Mesenchymal stem cell (in vitro differentiated cells and primary cell): Measurements from ENCODE around the gene CREB1.

Experiments used
- DNase-seq: peaks from one replicate; pipeline ENCODE4 v3.0.0-alpha.2; 2013
- H2AFZ ChIP-seq: one replicate; pipeline ENCODE4 v1.6.1; 2013; ENCODE audit warnings: low read depth, mild to moderate bottlenecking, control low read depth, inconsistent platforms, low read length, moderate library complexity
- H2AK5ac ChIP-seq: 2 replicates; pipeline ENCODE4 v1.6.1; 2013; ENCODE audit warnings: low read length, moderate library complexity, mild to moderate bottlenecking, inconsistent platforms; ENCODE audit not compliant: severe bottlenecking
- H2BK120ac ChIP-seq: one replicate; pipeline ENCODE4 v1.6.1; 2013; ENCODE audit warnings: low read depth, mild to moderate bottlenecking, inconsistent platforms, low read length, moderate library complexity
- H2BK12ac ChIP-seq, 2 experiments: one replicate each; pipeline ENCODE4 v1.6.1; 2013; ENCODE audit warnings: inconsistent platforms in 2 of 2, low read length in 2 of 2, mild to moderate bottlenecking in 2 of 2, moderate library complexity in 2 of 2, control low read depth in 1 of 2
- H2BK15ac ChIP-seq: one replicate; pipeline ENCODE4 v1.6.1; 2013; ENCODE audit warnings: mild to moderate bottlenecking, low read depth, inconsistent platforms; ENCODE audit not compliant: poor library complexity, severe bottlenecking
- H2BK5ac ChIP-seq: 2 replicates; pipeline ENCODE4 v1.6.1; 2013; ENCODE audit warnings: low read depth, mild to moderate bottlenecking, low read length, control low read depth, inconsistent platforms; ENCODE audit not compliant: poor library complexity, severe bottlenecking
- H3K14ac ChIP-seq, 2 experiments: one replicate each; pipeline ENCODE4 v1.6.1; 2013; ENCODE audit warnings: inconsistent platforms in 2 of 2, low read length in 2 of 2, control low read depth in 1 of 2, mild to moderate bottlenecking in 1 of 2, moderate library complexity in 1 of 2
- H3K18ac ChIP-seq, 2 experiments: one replicate each; pipeline ENCODE4 v1.6.1; 2013; ENCODE audit warnings: inconsistent platforms in 2 of 2, low read length in 2 of 2, control low read depth in 1 of 2, low read depth in 1 of 2, mild to moderate bottlenecking in 1 of 2
- H3K23ac ChIP-seq, 2 experiments: one replicate each; pipeline ENCODE4 v1.6.1; 2013; ENCODE audit warnings: inconsistent platforms in 2 of 2, low read length in 2 of 2, mild to moderate bottlenecking in 2 of 2, moderate library complexity in 2 of 2, control low read depth in 1 of 2
- H3K27ac ChIP-seq: 2 replicates; pipeline ENCODE4 v1.5.1; 2013; ENCODE audit warnings: mild to moderate bottlenecking, moderate library complexity, low read length, control low read depth, inconsistent platforms; ENCODE audit not compliant: poor library complexity, severe bottlenecking
- H3K27me3 ChIP-seq, 2 experiments: 2 replicates each; pipeline versions ENCODE4 v1.6.1 to v1.7.0; 2013; ENCODE audit warnings: low read length in 2 of 2, mild to moderate bottlenecking in 2 of 2, moderate library complexity in 2 of 2, control low read depth in 1 of 2, inconsistent platforms in 1 of 2; ENCODE audit not compliant: control insufficient read depth in 1 of 2, insufficient read depth in 1 of 2
- H3K36me3 ChIP-seq, 2 experiments: 2 replicates each; pipeline versions ENCODE4 v1.6.1 to v1.7.0; 2013; ENCODE audit warnings: low read length in 2 of 2, control low read depth in 1 of 2, inconsistent platforms in 1 of 2, low read depth in 1 of 2, mild to moderate bottlenecking in 1 of 2; ENCODE audit not compliant: insufficient read depth in 2 of 2, control insufficient read depth in 1 of 2
- H3K4ac ChIP-seq, 2 experiments: one replicate each; pipeline ENCODE4 v1.6.1; 2013; ENCODE audit warnings: inconsistent platforms in 2 of 2, low read length in 2 of 2, mild to moderate bottlenecking in 2 of 2, moderate library complexity in 2 of 2, control low read depth in 1 of 2, low read depth in 1 of 2
- H3K4me1 ChIP-seq: 2 replicates; pipeline ENCODE4 v1.6.1; 2013; ENCODE audit warnings: low read depth, low read length, control low read depth; ENCODE audit not compliant: control insufficient read depth, insufficient read depth
- H3K4me2 ChIP-seq: 2 replicates; pipeline ENCODE4 v1.6.1; 2013; ENCODE audit warnings: low read length, mild to moderate bottlenecking, inconsistent platforms; ENCODE audit not compliant: poor library complexity, severe bottlenecking
- H3K4me3 ChIP-seq, 2 experiments: 2 replicates each; pipeline versions ENCODE4 v1.5.1 to v1.7.0; 2013; ENCODE audit warnings: low read length in 2 of 2, mild to moderate bottlenecking in 2 of 2, control low read depth in 1 of 2, low read depth in 1 of 2; ENCODE audit not compliant: insufficient read depth in 1 of 2
- H3K79me1 ChIP-seq: replicated peaks from 2 replicates; pipeline ENCODE4 v1.6.1; 2013; ENCODE audit warnings: mild to moderate bottlenecking, control low read depth, low read length, inconsistent platforms; ENCODE audit not compliant: poor library complexity, severe bottlenecking
- H3K9ac ChIP-seq: 2 replicates; pipeline ENCODE4 v1.7.0; 2013; ENCODE audit warnings: mild to moderate bottlenecking, low read length, moderate library complexity
- H3K9me3 ChIP-seq: 2 replicates; pipeline ENCODE4 v1.7.0; 2013; ENCODE audit warnings: mild to moderate bottlenecking, low read length; ENCODE audit not compliant: control insufficient read depth
- H4K8ac ChIP-seq: one replicate; pipeline ENCODE4 v1.6.1; 2013; ENCODE audit warnings: inconsistent platforms, mild to moderate bottlenecking, low read length, moderate library complexity
- H4K91ac ChIP-seq: one replicate; pipeline ENCODE4 v1.6.1; 2013; ENCODE audit warnings: mild to moderate bottlenecking, low read length, inconsistent platforms
- WGBS: methylation state at CpG from one replicate; pipeline ENCODE4 v1.1.7; 2013; ENCODE audit warnings: mixed read lengths; 5-methylcytosine and 5-hydroxymethylcytosine counted together

CREB1 gene

DNA sequence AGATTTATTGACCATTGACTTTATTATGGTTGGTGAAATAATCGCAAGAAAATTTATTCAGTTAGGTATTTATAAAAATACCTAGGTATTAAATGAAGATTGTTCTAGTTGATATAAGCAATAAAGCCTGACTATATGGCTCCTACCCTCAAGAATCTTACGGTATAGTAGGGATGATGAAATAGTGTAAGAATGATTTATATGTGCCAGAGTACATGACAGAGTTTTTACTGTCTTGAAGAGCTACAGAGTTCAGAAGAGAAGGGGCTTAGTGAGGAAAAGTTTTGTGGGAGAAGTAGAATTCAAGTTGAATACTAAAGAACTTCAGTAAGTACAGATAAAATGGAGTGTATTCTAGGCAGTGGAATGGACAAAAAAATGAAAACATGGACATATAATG lies 9.7 kb downstream of the CREB1 start:
- no peak for DNase-seq
- no peak overlapping the region for H3K4ac ChIP-seq
- 93% methylated on average over 1 of the region's 2 CpGs for WGBS

DNA sequence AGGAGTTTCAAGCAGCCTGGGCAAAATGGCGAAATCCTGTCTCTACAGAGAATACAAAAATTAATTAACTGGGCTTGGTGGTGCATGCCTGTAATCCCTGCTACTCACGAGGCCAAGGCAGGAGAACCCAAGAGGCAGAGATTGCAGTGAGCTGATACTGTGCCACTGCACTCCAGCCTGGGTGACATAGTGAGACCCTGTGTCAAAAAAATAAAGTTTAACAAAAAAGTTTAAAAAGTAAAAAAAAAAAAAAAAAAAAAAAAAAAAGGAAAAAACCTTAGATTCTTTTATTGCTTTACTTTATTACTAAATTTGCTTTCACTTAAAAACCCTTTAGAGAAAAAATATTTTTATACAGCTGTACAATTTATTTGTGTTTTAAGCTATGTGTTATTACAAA lies 10.7 kb downstream of the CREB1 start:
- 93% methylated on average over 1 of the region's 2 CpGs for WGBS
- Histone ChIP-seq H2AK5ac (no peak overlapping the region), H3K27ac (no peak overlapping the region), H3K4me2 (no peak overlapping the region), H2BK5ac (no peak overlapping the region), H3K14ac (no peak overlapping the region), H3K4ac (no peak overlapping the region), H2BK12ac (no peak overlapping the region), H2BK120ac (no peak overlapping the region), H3K27me3 (no peaks in the 10 kb centered on the region), H4K91ac (no peak overlapping the region), H2AFZ (no peak overlapping the region), H3K9me3 (no peaks in the 10 kb centered on the region), H3K4me1 (peaks cover 2% of the 10 kb centered on the region), H3K9ac (no peak overlapping the region), H3K36me3 (peaks cover 4 to 9% of the 10 kb centered on the region in 2 experiments), H3K23ac (no peak overlapping the region), H3K4me3 (no peak overlapping the region), H3K18ac (no peak overlapping the region), H3K79me1 (no peaks in the 10 kb centered on the region), H4K8ac (no peak overlapping the region), H2BK15ac (no peak overlapping the region)
- no peak for DNase-seq

More for the DNA sequence above, 9.7 kb downstream of the CREB1 start:
- H3K79me1 ChIP-seq, result no peaks in the 10 kb centered on the region
- no peak overlapping the region for H2BK15ac ChIP-seq
- H3K9me3 ChIP-seq, result no peaks in the 10 kb centered on the region
- no peak overlapping the region for H3K4me2 ChIP-seq
- H3K4me3 ChIP-seq, result no peak overlapping the region
- peaks cover 4 to 9% of the 10 kb centered on the region in 2 experiments for H3K36me3 ChIP-seq
- H3K27ac ChIP-seq, result no peak overlapping the region
- H3K4me1 ChIP-seq, result peaks cover 2% of the 10 kb centered on the region
- H4K91ac ChIP-seq, result no peak overlapping the region
- H3K27me3 ChIP-seq, result no peaks in the 10 kb centered on the region
- no peak overlapping the region for H2BK5ac ChIP-seq
- no peak overlapping the region for H2AFZ ChIP-seq
- H3K23ac ChIP-seq, result no peak overlapping the region
- no peak overlapping the region for H2BK12ac ChIP-seq
- no peak overlapping the region for H2AK5ac ChIP-seq
- H3K18ac ChIP-seq, result no peak overlapping the region
- H3K9ac ChIP-seq, result no peak overlapping the region
- H3K14ac ChIP-seq, result no peak overlapping the region
- no peak overlapping the region for H4K8ac ChIP-seq
- no peak overlapping the region for H2BK120ac ChIP-seq

- no peak overlapping the region for H3K18ac ChIP-seq
- H3K4ac ChIP-seq, result no peak overlapping the region
- no peak overlapping the region for H3K23ac ChIP-seq
- H3K27me3 ChIP-seq, result no peaks in the 10 kb centered on the region
- no peak overlapping the region for H3K14ac ChIP-seq
- no peak for DNase-seq
- no peak overlapping the region for H4K91ac ChIP-seq
- no peak overlapping the region for H2BK120ac ChIP-seq
- no peaks in the 10 kb centered on the region for H3K9me3 ChIP-seq
- H3K36me3 ChIP-seq, result peaks cover 0 to 4% of the 10 kb centered on the region in 2 experiments
- no peak overlapping the region for H2BK5ac ChIP-seq
- H2AFZ ChIP-seq, result no peak overlapping the region
- H3K27ac ChIP-seq, result no peak overlapping the region
- no peak overlapping the region for H3K9ac ChIP-seq
- H2AK5ac ChIP-seq, result no peak overlapping the region
- H3K79me1 ChIP-seq, result no peaks in the 10 kb centered on the region
- no peak overlapping the region for H3K4me2 ChIP-seq
- H2BK15ac ChIP-seq, result no peak overlapping the region
- no peak overlapping the region for H4K8ac ChIP-seq
- H2BK12ac ChIP-seq, result no peak overlapping the region
- no peak overlapping the region for H3K4me3 ChIP-seq
- H3K4me1 ChIP-seq, result peaks cover 3% of the 10 kb centered on the region
- 100% methylated on average over 1 of the region's 2 CpGs for WGBS
These were observed 12.2 kb downstream of the CREB1 start for GRCh38 chr2:207541933-207542332.

DNA sequence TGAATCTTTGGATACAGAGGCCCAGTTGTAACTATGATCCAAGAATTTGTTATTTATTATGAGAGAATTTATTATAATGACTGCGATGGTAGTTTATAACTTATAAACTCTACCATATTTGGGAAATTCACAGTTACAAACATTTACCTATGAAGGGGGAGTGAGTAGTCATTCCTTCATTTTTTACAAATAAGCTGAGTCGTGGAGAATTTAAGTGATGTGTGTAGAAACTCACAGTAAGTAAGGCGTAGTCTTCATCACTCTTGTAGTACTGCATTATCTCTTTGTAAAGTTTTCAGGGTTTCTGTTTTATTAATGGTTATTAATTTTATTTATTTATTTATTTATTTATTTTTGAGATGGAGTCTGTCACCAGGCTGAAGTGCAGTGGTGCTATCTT lies 13.5 kb downstream of the CREB1 start:
- H3K27ac ChIP-seq, result no peak overlapping the region
- H3K4me1 ChIP-seq, result peaks cover 6% of the 10 kb centered on the region
- no peak overlapping the region for H2BK12ac ChIP-seq
- WGBS, result no CpG with 5 or more reads among the region's 3 CpGs
- no peak overlapping the region for H3K9ac ChIP-seq
- no peak overlapping the region for H2BK5ac ChIP-seq
- no peak overlapping the region for H2AK5ac ChIP-seq
- no peak overlapping the region for H2BK15ac ChIP-seq
- no peak overlapping the region for H3K4me2 ChIP-seq
- H3K9me3 ChIP-seq, result no peaks in the 10 kb centered on the region
- no peak overlapping the region for H2BK120ac ChIP-seq
- H2AFZ ChIP-seq, result no peak overlapping the region
- H3K14ac ChIP-seq, result no peak overlapping the region
- peaks cover 0 to 4% of the 10 kb centered on the region in 2 experiments for H3K36me3 ChIP-seq
- H4K91ac ChIP-seq, result no peak overlapping the region
- no peaks in the 10 kb centered on the region for H3K79me1 ChIP-seq
- no peak overlapping the region for H3K4ac ChIP-seq
- no peak overlapping the region for H3K4me3 ChIP-seq
- H3K23ac ChIP-seq, result no peak overlapping the region
- DNase-seq, result no peak
- H4K8ac ChIP-seq, result no peak overlapping the region
- H3K18ac ChIP-seq, result no peak overlapping the region
- no peaks in the 10 kb centered on the region for H3K27me3 ChIP-seq
